ENCODE results near the gene SIPA1L3.

SIPA1L3 gene

DNA sequence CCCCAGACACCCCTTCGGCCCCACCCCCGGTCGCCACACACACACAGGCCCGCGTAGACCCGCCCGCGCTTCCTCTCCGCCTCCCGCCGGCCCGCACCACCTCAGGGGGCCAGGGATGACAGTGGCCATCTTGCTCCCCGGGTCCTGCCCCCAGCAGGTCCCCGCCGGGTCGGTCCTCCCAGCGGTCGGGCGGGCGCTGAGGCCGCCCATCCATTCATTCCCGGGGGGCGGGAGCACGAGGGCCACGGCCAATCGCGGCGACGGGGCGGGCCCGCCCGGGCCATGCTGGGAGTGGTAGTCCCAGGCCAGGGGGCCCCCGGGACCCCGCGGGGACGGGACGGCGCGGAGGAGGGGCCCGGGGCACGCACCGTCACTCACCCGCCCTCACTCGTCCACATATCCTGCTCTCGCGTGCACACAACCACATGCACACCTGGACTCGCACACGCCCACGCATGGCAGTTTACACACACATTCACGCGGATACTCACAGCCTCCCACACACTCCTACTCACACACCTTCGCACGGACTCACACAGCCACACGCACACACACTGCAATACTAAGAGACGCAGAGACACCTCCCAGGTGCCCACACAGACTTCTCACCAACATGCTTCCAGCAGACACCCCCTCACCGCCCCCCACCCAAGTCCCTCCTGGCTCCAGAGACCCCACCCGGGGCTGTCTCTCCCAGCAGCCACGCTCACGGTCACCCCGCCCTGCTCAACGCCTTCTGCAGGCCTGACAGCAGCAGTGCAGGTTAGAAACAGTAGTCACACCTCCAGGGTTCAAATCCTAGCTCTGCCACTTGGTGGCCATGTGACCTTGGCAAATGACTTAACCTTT, 317.2 kb downstream of the SIPA1L3 start, which contains the start of gene DPF1 (continued):
- TF ChIP-seq IKZF3 (tag by site-specific recombination; IDR thresholded peaks at IDR 0.05) (peak; percentile 89), TSHZ1 (tag by site-specific recombination; IDR thresholded peaks at IDR 0.05; ENCODE audit: borderline replicate concordance) (peak; percentile 81), ZNF76 (tag by site-specific recombination; IDR thresholded peaks at IDR 0.05; ENCODE audit: borderline replicate concordance, low read depth) (peak; percentile 95), SETDB1 (IDR thresholded peaks at IDR 0.05; ENCODE audit: insufficient read length, low read length) (no peak), ZNF311 (tag by site-specific recombination; IDR thresholded peaks at IDR 0.05; ENCODE audit: borderline replicate concordance) (no peak), ZNF155 (tag by site-specific recombination; IDR thresholded peaks at IDR 0.05) (0 out of 2 replicates have a peak, but pooled peaks have one; percentile 31), GLIS1 (tag by site-specific recombination; IDR thresholded peaks at IDR 0.05) (peak; percentile 98), ZFP3 (tag by site-specific recombination; IDR thresholded peaks at IDR 0.05; ENCODE audit: low read depth) (peak; percentile 98), ZNF23 (tag by site-specific recombination; IDR thresholded peaks at IDR 0.05; ENCODE audit: borderline replicate concordance) (peak; percentile 69), ZSCAN4 (tag by site-specific recombination; IDR thresholded peaks at IDR 0.05) (peak; percentile 98), REST (tag by site-specific recombination; IDR thresholded peaks at IDR 0.05) (peak; percentile 28; the same call in 1 of the 2 replicates), ZNF624 (tag by site-specific recombination; IDR thresholded peaks at IDR 0.05) (no peak), HOXC10 (CRISPR knock-in tag; IDR thresholded peaks at IDR 0.05) (no peak), SP2 (tag by site-specific recombination; IDR thresholded peaks at IDR 0.05) (peak; percentile 98), REPIN1 (tag by site-specific recombination; IDR thresholded peaks at IDR 0.05; ENCODE audit: low read depth) (peak; percentile 98), ZNF324 (tag by site-specific recombination; IDR thresholded peaks at IDR 0.05) (peak; percentile 96), ZNF600 (tag by site-specific recombination; IDR thresholded peaks at IDR 0.05) (peak; percentile 98), MEIS1 (CRISPR knock-in tag; IDR thresholded peaks at IDR 0.05; ENCODE audit: borderline replicate concordance) (no peak), ZNF146 (tag by site-specific recombination; IDR thresholded peaks at IDR 0.05) (peak; percentile 77), SCRT1 (tag by site-specific recombination; IDR thresholded peaks at IDR 0.05; ENCODE audit: borderline replicate concordance) (no peak), ZBTB7A (tag by site-specific recombination; IDR thresholded peaks at IDR 0.05; ENCODE audit: low read depth) (peak; percentile 98), ZNF366 (tag by site-specific recombination; conservative IDR thresholded peaks at IDR 0.05) (peak; percentile 57), ZNF677 (tag by site-specific recombination; IDR thresholded peaks at IDR 0.05) (no peak), ZBTB1 (tag by site-specific recombination; IDR thresholded peaks at IDR 0.05) (peak; percentile 61; the same call in 1 of the 2 replicates), ZNF747 (tag by site-specific recombination; IDR thresholded peaks at IDR 0.05) (no peak), ZNF664 (tag by site-specific recombination; IDR thresholded peaks at IDR 0.05) (no peak; the same call in 1 of the 2 replicates), ZNF157 (tag by site-specific recombination; IDR thresholded peaks at IDR 0.05) (peak; percentile 54; the same call in 1 of the 2 replicates), ZNF341 (tag by site-specific recombination; IDR thresholded peaks at IDR 0.05; ENCODE audit: low read depth) (peak; percentile 43), BCL11A (tag by site-specific recombination; IDR thresholded peaks at IDR 0.05; ENCODE audit: low read depth) (peak; percentile 21; the same call in 1 of the 2 replicates), ZNF558 (tag by site-specific recombination; IDR thresholded peaks at IDR 0.05) (no peak)
- TF ChIP-seq, protein P1, sequence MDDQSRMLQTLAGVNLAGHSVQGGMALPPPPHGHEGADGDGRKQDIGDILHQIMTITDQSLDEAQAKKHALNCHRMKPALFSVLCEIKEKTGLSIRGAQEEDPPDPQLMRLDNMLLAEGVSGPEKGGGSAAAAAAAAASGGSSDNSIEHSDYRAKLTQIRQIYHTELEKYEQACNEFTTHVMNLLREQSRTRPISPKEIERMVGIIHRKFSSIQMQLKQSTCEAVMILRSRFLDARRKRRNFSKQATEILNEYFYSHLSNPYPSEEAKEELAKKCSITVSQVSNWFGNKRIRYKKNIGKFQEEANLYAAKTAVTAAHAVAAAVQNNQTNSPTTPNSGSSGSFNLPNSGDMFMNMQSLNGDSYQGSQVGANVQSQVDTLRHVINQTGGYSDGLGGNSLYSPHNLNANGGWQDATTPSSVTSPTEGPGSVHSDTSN (CRISPR knock-in tag; IDR thresholded peaks at IDR 0.05), result no peak
